H1 (cell line): ENCODE results near the gene GATAD2B. TPM values are rescaled to one million over a fixed set of nuclear protein-coding genes. Genes with fewer than 3 reads are reported as not detected.

ENCODE experiments used
- CTCF ChIA-PET: fragments of 300-600 bp; sonication (Branson Sonifier 250); formaldehyde crosslinking; loops from one replicate; lab custom pipeline; 2021; ENCODE audit not compliant: partially characterized antibody; lab: Charles Lee
- POLR2A ChIA-PET: fragments of 300-600 bp; sonication (Branson Sonifier 250); formaldehyde crosslinking; loops from one replicate; lab custom pipeline; 2021; ENCODE audit warnings: inconsistent platforms; ENCODE audit not compliant: partially characterized antibody; lab: Charles Lee
- DNase-seq, 2 experiments: peaks; one replicate each; pipeline versions ENCODE4 v3.0.0 to v3.0.0-alpha.2; 2010 to 2022; ENCODE audit warnings: low spot score in 2 of 2, low read depth in 1 of 2, mixed read lengths in 1 of 2
- FAIRE-seq: peaks from 2 replicates; lab custom pipeline; 2011; peaks lifted over from hg19 to GRCh38; lab: Jason Lieb, UNC
- H2AFZ ChIP-seq: 2 replicates; pipeline ENCODE4 v1.8.1; 2012; ENCODE audit warnings: low read length, inconsistent platforms
- H2AK5ac ChIP-seq: 2 replicates; pipeline ENCODE4 v1.6.1; 2013; ENCODE audit warnings: low read depth, low read length
- H2BK120ac ChIP-seq: replicated peaks from 2 replicates; pipeline ENCODE3; 2013; ENCODE audit warnings: low read depth, low read length, inconsistent platforms
- H2BK12ac ChIP-seq: 2 replicates; pipeline ENCODE4 v1.6.1; 2013; ENCODE audit warnings: low read depth, low read length
- H2BK15ac ChIP-seq: 2 replicates; pipeline ENCODE4 v1.6.1; 2013; ENCODE audit warnings: low read length
- H2BK20ac ChIP-seq: 2 replicates; pipeline ENCODE4 v1.6.1; 2013; ENCODE audit warnings: low read length
- H2BK5ac ChIP-seq: 2 replicates; pipeline ENCODE4 v1.6.1; 2013; ENCODE audit warnings: low read depth, low read length
- H3K14ac ChIP-seq: 2 replicates; pipeline ENCODE4 v1.6.1; 2013; ENCODE audit warnings: inconsistent platforms; ENCODE audit not compliant: insufficient read length
- H3K18ac ChIP-seq: 2 replicates; pipeline ENCODE4 v1.6.1; 2013; ENCODE audit warnings: low read length; ENCODE audit errors: extremely low read depth
- H3K23ac ChIP-seq: 2 replicates; pipeline ENCODE4 v1.6.1; 2013; ENCODE audit warnings: inconsistent platforms; ENCODE audit not compliant: insufficient read length
- H3K23me2 ChIP-seq: 2 replicates; pipeline ENCODE4 v1.6.1; 2013; ENCODE audit warnings: low read depth, low read length
- H3K27ac ChIP-seq: 2 replicates; pipeline ENCODE4 v1.6.1; 2011; ENCODE audit warnings: low read depth, low read length, inconsistent platforms
- H3K27me3 ChIP-seq, 4 experiments: replicated peaks in 1 of 4; 1 replicate in 1 of 4; 2 replicates in 3 of 4; pipeline versions ENCODE4 v1.6.1 to v1.8.1; 2011 to 2013; ENCODE audit warnings: low read length in 3 of 4, mild to moderate bottlenecking in 3 of 4, inconsistent platforms in 2 of 4, mixed read lengths in 2 of 4, moderate library complexity in 1 of 4; ENCODE audit not compliant: control insufficient read depth in 3 of 4, insufficient read depth in 3 of 4; ENCODE audit errors: extremely low read depth in 1 of 4
- H3K36me3 ChIP-seq, 4 experiments: 2 replicates each; pipeline versions ENCODE4 v1.6.1 to v1.8.1; 2011 to 2013; ENCODE audit warnings: mild to moderate bottlenecking in 4 of 4, low read length in 3 of 4, moderate library complexity in 2 of 4, control low read depth in 1 of 4, inconsistent platforms in 1 of 4; ENCODE audit not compliant: insufficient read depth in 4 of 4, control insufficient read depth in 2 of 4
- H3K4ac ChIP-seq: replicated peaks from 2 replicates; pipeline ENCODE3; 2013; ENCODE audit warnings: low read length, low read depth, mixed read lengths, inconsistent platforms; ENCODE audit not compliant: insufficient read length
- H3K4me1 ChIP-seq, 4 experiments: replicated peaks in 1 of 4; 1 replicate in 1 of 4; 2 replicates in 3 of 4; pipeline versions ENCODE4 v1.6.1 to v1.8.1; 2011 to 2013; ENCODE audit warnings: low read length in 3 of 4, inconsistent platforms in 2 of 4, mixed read lengths in 1 of 4; ENCODE audit not compliant: insufficient read depth in 4 of 4, control insufficient read depth in 3 of 4
- H3K4me2 ChIP-seq, 2 experiments: 2 replicates each; pipeline versions ENCODE4 v1.6.1 to v1.8.1; 2011 to 2013; ENCODE audit warnings: low read depth in 2 of 2, low read length in 2 of 2, control low read depth in 1 of 2, inconsistent platforms in 1 of 2, mild to moderate bottlenecking in 1 of 2; ENCODE audit not compliant: insufficient read depth in 1 of 2
- H3K4me3 ChIP-seq, 4 experiments: fragments of 200-600, 300-600 bp in 1 of 4; sonication (generic), shearing (Covaris generic), sonication (Bioruptor Twin) in 1 of 4; 2 replicates each; pipeline versions ENCODE4 v1.5.1 to v1.8.1; 2011 to 2016; ENCODE audit warnings: low read length in 4 of 4, low read depth in 3 of 4, control low read depth in 2 of 4, inconsistent platforms in 2 of 4, mild to moderate bottlenecking in 2 of 4, mixed read lengths in 1 of 4, moderate library complexity in 1 of 4; ENCODE audit not compliant: insufficient read depth in 2 of 4; ENCODE audit errors: extremely low read depth in 1 of 4
- H3K56ac ChIP-seq: replicated peaks from 2 replicates; pipeline ENCODE3; 2013; ENCODE audit warnings: low read depth, mild to moderate bottlenecking, mixed read lengths, low read length, inconsistent platforms; ENCODE audit not compliant: insufficient read length
- H3K79me1 ChIP-seq: 2 replicates; pipeline ENCODE4 v1.6.1; 2013; ENCODE audit warnings: low read depth, low read length, control low read depth
- H3K79me2 ChIP-seq, 2 experiments: 2 replicates each; pipeline versions ENCODE4 v1.6.1 to v1.8.1; 2012 to 2013; ENCODE audit warnings: low read length in 2 of 2, mild to moderate bottlenecking in 2 of 2, inconsistent platforms in 1 of 2; ENCODE audit not compliant: insufficient read depth in 2 of 2, control insufficient read depth in 1 of 2
- H3K9ac ChIP-seq, 4 experiments: replicated peaks in 1 of 4; 1 replicate in 1 of 4; 2 replicates in 3 of 4; pipeline versions ENCODE4 v1.6.1 to v1.8.1; 2011 to 2013; ENCODE audit warnings: low read depth in 3 of 4, low read length in 3 of 4, control low read depth in 2 of 4, mild to moderate bottlenecking in 2 of 4, moderate library complexity in 2 of 4, inconsistent platforms in 1 of 4; ENCODE audit errors: extremely low read depth in 1 of 4
- H3K9me3 ChIP-seq, 2 experiments: 2 replicates each; pipeline versions ENCODE4 v1.6.1 to v1.8.1; 2012 to 2013; ENCODE audit warnings: mild to moderate bottlenecking in 2 of 2, moderate library complexity in 2 of 2, control low read depth in 1 of 2, inconsistent platforms in 1 of 2, low read depth in 1 of 2, low read length in 1 of 2, mixed read lengths in 1 of 2; ENCODE audit not compliant: insufficient read depth in 2 of 2
- H4K20me1 ChIP-seq, 2 experiments: replicated peaks in 1 of 2; 2 replicates each; pipeline versions ENCODE3 to v1.8.1; 2011 to 2013; ENCODE audit warnings: inconsistent platforms in 2 of 2, low read length in 2 of 2, mild to moderate bottlenecking in 1 of 2; ENCODE audit not compliant: insufficient read depth in 2 of 2, control insufficient read depth in 1 of 2
- H4K5ac ChIP-seq: 2 replicates; pipeline ENCODE4 v1.6.1; 2013; ENCODE audit warnings: low read length, low read depth, mixed read lengths, inconsistent platforms; ENCODE audit not compliant: insufficient read length
- H4K8ac ChIP-seq: 2 replicates; pipeline ENCODE4 v1.8.0; 2013; ENCODE audit warnings: mild to moderate bottlenecking, moderate library complexity, low read length, inconsistent platforms; ENCODE audit not compliant: insufficient read depth; ENCODE audit errors: extremely low read depth
- H4K91ac ChIP-seq: replicated peaks from 2 replicates; pipeline ENCODE3; 2013; ENCODE audit warnings: low read length, mixed read lengths, inconsistent platforms; ENCODE audit not compliant: insufficient read length
- GTF2F1 ChIP-seq: IDR thresholded peaks from 2 replicates; pipeline ENCODE4 v1.6.1; 2012; ENCODE audit warnings: low read depth, low read length, improper control_type of control experiment, borderline replicate concordance
- JUN ChIP-seq: IDR thresholded peaks from 2 replicates; pipeline ENCODE4 v1.6.1; 2011; ENCODE audit warnings: low read depth, mild to moderate bottlenecking, improper control_type of control experiment, low read length
- POLR2A ChIP-seq, 2 experiments: IDR thresholded peaks; 1 replicate in 1 of 2; 2 replicates in 1 of 2; pipeline ENCODE4 v1.6.1; 2011; ENCODE audit warnings: low read depth in 2 of 2, low read length in 2 of 2, mild to moderate bottlenecking in 2 of 2; ENCODE audit errors: control extremely low read depth in 1 of 2
- RXRA ChIP-seq: IDR thresholded peaks from 2 replicates; pipeline ENCODE4 v1.6.1; 2011; ENCODE audit warnings: low read depth, mild to moderate bottlenecking, low read length, moderate library complexity; ENCODE audit not compliant: insufficient read depth
- SIRT6 ChIP-seq: IDR thresholded peaks from one replicate; pipeline ENCODE4 v1.7.1; 2012; ENCODE audit warnings: low read length, inconsistent platforms
- SRF ChIP-seq: IDR thresholded peaks from 2 replicates; pipeline ENCODE4 v1.6.1; 2011; ENCODE audit warnings: mild to moderate bottlenecking, low read depth, low read length, moderate library complexity
- WGBS, 2 experiments: shearing (Covaris generic) in 1 of 2; methylation state at CpG; one replicate each; pipeline versions ENCODE4 v1.1.6 to v1.1.7; 2013 to 2015; ENCODE audit warnings: low lambda C conversion rate in 2 of 2, mixed read lengths in 2 of 2, inconsistent platforms in 1 of 2, low coverage in 1 of 2, missing lambda C conversion rate in 1 of 2; ENCODE audit not compliant: insufficient replicate concordance in 2 of 2, insufficient coverage in 1 of 2, insufficient read length in 1 of 2; ENCODE audit errors: extremely low coverage in 1 of 2, missing lambda C conversion rate in 1 of 2; 5-methylcytosine and 5-hydroxymethylcytosine counted together
- polyA plus RNA-seq, 7 experiments: library from polyadenylated mRNA; depleted of rRNA in 3 of 7; stranded (reverse) in 5 of 7; unstranded in 2 of 7; fragments of >200 nt in 5 of 7; fragments of 200-250 nt in 2 of 7; gene quantifications; 1 replicate in 5 of 7; 2 replicates in 1 of 7; 4 replicates in 1 of 7; pipeline versions ENCODE4 v1.2.1 to v1.2.3, GENCODE V29; 2011 to 2013; ENCODE audit warnings: missing spikeins in 2 of 7, mixed read lengths in 2 of 7
- total RNA-seq: library from RNA; stranded (reverse); fragmentation: NEBNext Ultra II Directional; extraction: Animal tissue kit (Norgen Biotek cat#: 25700); gene quantifications from 2 replicates; pipeline ENCODE4 v1.2.1, GENCODE V29; 2021

The GATAD2B gene
- total and polyA plus RNA-seq, 2 of the 8 experiments (the other 6 are each of a cell fraction or from before 2014, with no cell fraction given), result 8.4 to 39.1 TPM

DNA sequence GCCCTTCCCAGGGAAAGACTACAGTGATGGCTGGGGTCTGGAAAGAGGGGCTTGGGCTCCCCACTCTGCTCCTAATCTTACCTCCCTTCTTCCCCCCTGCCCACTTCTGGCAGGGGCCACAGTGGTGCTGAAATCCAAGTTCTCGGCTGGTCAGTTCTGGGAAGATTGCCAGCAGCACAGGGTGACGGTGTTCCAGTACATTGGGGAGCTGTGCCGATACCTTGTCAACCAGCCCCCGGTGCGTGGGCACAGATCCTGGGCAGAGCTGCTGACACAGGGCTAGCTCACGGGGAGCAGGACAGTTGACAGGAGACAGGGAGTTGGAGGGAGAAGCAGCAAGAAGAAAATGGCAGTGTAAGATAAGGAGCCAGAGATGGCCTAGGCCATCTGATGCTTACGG lies 145.1 kb downstream of the GATAD2B start:
- POLR2A ChIA-PET, result interaction anchor here (1.0 to 6.3 kb wide), 7 partner anchors 8 to 214 kb away, joined by 3 to 53 read pairs (median 5); partner anchors contain the start of genes CREB3L4, CRTC2, RPS27 and SLC39A1
- no peak for FAIRE-seq

More for the DNA sequence above, 145.1 kb downstream of the GATAD2B start:
- Histone ChIP-seq H3K23me2 (peaks cover 11% of the 10 kb centered on the region), H3K27me3 (no peaks in the 10 kb centered on the region; a peak in 1 of 7 replicates), H4K20me1 (no peaks in the 10 kb centered on the region), H3K79me1 (peaks cover 5% of the 10 kb centered on the region; the same call in 1 of the 2 replicates), H2AFZ (no peak overlapping the region), H3K27ac (no peak overlapping the region), H3K18ac (no peak overlapping the region), H2BK12ac (peak overlapping the region; percentile 50; the same call in 1 of the 2 replicates), H2BK15ac (no peak overlapping the region), H2BK20ac (no peak overlapping the region), H3K4me3 (no peak overlapping the region), H3K9me3 (no peaks in the 10 kb centered on the region), H4K5ac (no peak overlapping the region), H4K91ac (peak overlapping the region; percentile 68), H3K36me3 (peaks cover 0 to 9% (median 7%) of the 10 kb centered on the region in 4 experiments; a peak in 3 of 8 replicates), H3K4ac (no peak overlapping the region), H3K23ac (no peak overlapping the region), H3K14ac (no peak overlapping the region), H3K4me1 (peaks cover 0 to 17% (median 11%) of the 10 kb centered on the region in 4 experiments; a peak in 6 of 7 replicates), H3K79me2 (no peaks in the 10 kb centered on the region; a peak in 1 of 4 replicates), H2BK5ac (no peak overlapping the region), H3K9ac (no peak overlapping the region), H4K8ac (no peak overlapping the region), H2AK5ac (no peak overlapping the region), H3K56ac (no peak overlapping the region), H2BK120ac (no peak overlapping the region), H3K4me2 (no peak overlapping the region)
- TF ChIP-seq POLR2A (IDR thresholded peaks at IDR 0.05; ENCODE audit: control extremely low read depth in 1 of 2, low read depth in 2 of 2, low read length in 2 of 2) (no peak), JUN (no peak), RXRA (no peak), SRF (no peak), SIRT6 (no peak), GTF2F1 (no peak)
- 89% methylated on average over 7 of the region's 7 CpGs; no CpG with 5 or more reads in 1 of the 2 experiments for WGBS, 2 experiments
- DNase-seq, result no peak
- CTCF ChIA-PET, result interaction anchor here (0.7 to 2.7 kb wide), 5 partner anchors 9 to 422 kb away, joined by 3 to 12 read pairs (median 4); no protein-coding TSS in a partner anchor
